Measurements from ENCODE around the gene PRRT1B. TPM values are rescaled to one million over a fixed set of nuclear protein-coding genes. Genes with fewer than 3 reads are reported as not detected.

PRRT1B gene
- total and polyA plus RNA-seq, 2 of the 4 experiments (the other 2 are of a cell fraction), result not detected

- H3K4me3 ChIP-seq (ENCODE audit: insufficient read depth, low read depth, low read length), result no peak overlapping the region
- no peak for ATAC-seq (ENCODE audit: low read depth)
- no peak overlapping the region for H3K4me2 ChIP-seq (ENCODE audit: low read depth, low read length)
- no peak for TF ChIP-seq BHLHE40 (IDR thresholded peaks at IDR 0.05; ENCODE audit: low read depth, low read length)
- TF ChIP-seq FOS (IDR thresholded peaks at IDR 0.05; ENCODE audit: low read depth, low read length), result no peak
- no peak for TF ChIP-seq POLR2A (IDR thresholded peaks at IDR 0.05; ENCODE audit: low read depth, low read length)
- TF ChIP-seq CHD1 (IDR thresholded peaks at IDR 0.05; ENCODE audit: low read depth, low read length), result no peak
- TF ChIP-seq CEBPB (IDR thresholded peaks at IDR 0.05; ENCODE audit: low read depth, low read length), result no peak
- TF ChIP-seq NFE2L2 (IDR thresholded peaks at IDR 0.05; ENCODE audit: low read depth, low read length), result no peak
- TF ChIP-seq CTCF (conservative IDR thresholded peaks at IDR 0.05; ENCODE audit: low read depth, low read length), result no peak
- TF ChIP-seq SMC3 (IDR thresholded peaks at IDR 0.05; ENCODE audit: low read depth, low read length), result no peak
- no peak for TF ChIP-seq RAD21 (IDR thresholded peaks at IDR 0.05; ENCODE audit: low read length)
- no peak for TF ChIP-seq ELK1 (IDR thresholded peaks at IDR 0.05; ENCODE audit: borderline replicate concordance, low read depth, low read length)
- TF ChIP-seq, protein P1, sequence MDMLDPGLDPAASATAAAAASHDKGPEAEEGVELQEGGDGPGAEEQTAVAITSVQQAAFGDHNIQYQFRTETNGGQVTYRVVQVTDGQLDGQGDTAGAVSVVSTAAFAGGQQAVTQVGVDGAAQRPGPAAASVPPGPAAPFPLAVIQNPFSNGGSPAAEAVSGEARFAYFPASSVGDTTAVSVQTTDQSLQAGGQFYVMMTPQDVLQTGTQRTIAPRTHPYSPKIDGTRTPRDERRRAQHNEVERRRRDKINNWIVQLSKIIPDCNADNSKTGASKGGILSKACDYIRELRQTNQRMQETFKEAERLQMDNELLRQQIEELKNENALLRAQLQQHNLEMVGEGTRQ (IDR thresholded peaks at IDR 0.05; ENCODE audit: low read depth, low read length), result no peak
- H3K9ac ChIP-seq (ENCODE audit: low read depth, low read length), result no peak overlapping the region
- no peak overlapping the region for H2BK15ac ChIP-seq (ENCODE audit: low read depth, low read length)
- CTCF ChIA-PET, result interaction anchor here (0.6 kb wide), 1 partner anchor 191 kb away, joined by 3 read pairs; no protein-coding TSS in a partner anchor
- no peak overlapping the region for H4K8ac ChIP-seq (ENCODE audit: low read depth in 2 of 2, low read length in 2 of 2)
- DNase-seq, result no peak
- in situ Hi-C loops (cut with MboI; ENCODE audit: low sequenced_read_pairs) (no loop called here), dilution Hi-C loops (cut with HindIII; ENCODE audit: low sequenced_read_pairs, unreplicated experiment) (no loop called here), intact Hi-C loops (cut with micrococcal nuclease) (no loop called here)
- H2AK9ac ChIP-seq (replicated peaks; ENCODE audit: low read depth, low read length, poor library complexity), result no peak overlapping the region
- no peaks in the 10 kb centered on the region for H3K27me3 ChIP-seq (ENCODE audit: control insufficient read depth, insufficient read depth, low read length)
- no peaks in the 10 kb centered on the region for H3K79me1 ChIP-seq (ENCODE audit: low read depth in 1 of 2, low read length in 2 of 2)
- no peak overlapping the region for H2AFZ ChIP-seq (replicated peaks; ENCODE audit: low read length, poor library complexity)
- POLR2A ChIA-PET (ENCODE audit: unreplicated experiment), result no interaction called here
- no peak overlapping the region for H2AK5ac ChIP-seq (ENCODE audit: low read depth, low read length)
- WGBS, 2 experiments (ENCODE audit: extremely low coverage in 2 of 2, insufficient read length in 1 of 2), result 71% methylated on average over 1 of the region's 8 CpGs; no CpG with 5 or more reads in 1 of the 2 experiments
- no peaks in the 10 kb centered on the region for H4K20me1 ChIP-seq (ENCODE audit: insufficient read depth, low read length)
- H3K9me1 ChIP-seq (ENCODE audit: insufficient read depth, low read length), result no peaks in the 10 kb centered on the region
- H2BK120ac ChIP-seq (ENCODE audit: low read depth, low read length), result no peak overlapping the region
- H3K27ac ChIP-seq (ENCODE audit: insufficient read depth, low read length), result no peak overlapping the region
- no peak overlapping the region for H4K91ac ChIP-seq (ENCODE audit: insufficient read depth, low read depth, low read length)
- H3K4me1 ChIP-seq (ENCODE audit: control insufficient read depth, insufficient read depth, low read length), result no peaks in the 10 kb centered on the region
- no peak overlapping the region for H2BK5ac ChIP-seq (ENCODE audit: low read depth, low read length, poor library complexity, severe bottlenecking)
- no peak overlapping the region for H3K23ac ChIP-seq (ENCODE audit: low read depth, low read length)
- no peak overlapping the region for H3K56ac ChIP-seq (ENCODE audit: extremely low read depth, insufficient read depth, low read length)
- BruUV-seq (replicated peaks), result no TSS peak
- no peak overlapping the region for H3K4ac ChIP-seq (ENCODE audit: low read depth, low read length)
- peaks cover 6% of the 10 kb centered on the region; the same call in 1 of the 2 replicates for H3K36me3 ChIP-seq (ENCODE audit: control insufficient read depth, insufficient read depth, low read length)
- H3K18ac ChIP-seq (ENCODE audit: low read depth, low read length), result no peak overlapping the region
- no peak overlapping the region for H2BK20ac ChIP-seq (ENCODE audit: low read depth, low read length)
- no peak overlapping the region for H3K14ac ChIP-seq (replicated peaks; ENCODE audit: low read depth, low read length)
- H4K5ac ChIP-seq (ENCODE audit: low read depth, low read length), result no peak overlapping the region
- H3K9me3 ChIP-seq (ENCODE audit: control insufficient read depth, insufficient read depth, low read length), result no peaks in the 10 kb centered on the region
These were observed 22.6 kb downstream of the PRRT1B start for GRCh38 chr9:131567910-131568309.

Measured in IMR-90 (cell line).